Measurements from ENCODE around the gene ADAMTSL3. TPM values are rescaled to one million over a fixed set of nuclear protein-coding genes. Genes with fewer than 3 reads are reported as not detected.

The ADAMTSL3 gene
- total and polyA plus RNA-seq, 2 of the 4 experiments (the other 2 are of a cell fraction): under 0.01 to 0.02 TPM

GRCh38 chr15:83947156-83947555 is 293.2 kb downstream of the ADAMTSL3 start:
- H3K9me3 ChIP-seq (ENCODE audit: control insufficient read depth, insufficient read depth, low read length): peaks cover 2% of the 10 kb centered on the region; the same call in 1 of the 2 replicates
- intact Hi-C loops (cut with micrococcal nuclease): no loop called here
- no peak overlapping the region for H3K23ac ChIP-seq (ENCODE audit: low read depth, low read length)
- no peak overlapping the region for H2BK120ac ChIP-seq (ENCODE audit: low read depth, low read length)
- ChIA-PET POLR2A (ENCODE audit: unreplicated experiment) (no interaction called here), CTCF (no interaction called here)
- no peak overlapping the region for H3K4me3 ChIP-seq (ENCODE audit: insufficient read depth, low read depth, low read length)
- peaks cover 2% of the 10 kb centered on the region; the same call in 1 of the 2 replicates for H3K4me1 ChIP-seq (ENCODE audit: control insufficient read depth, insufficient read depth, low read length)
- H2BK5ac ChIP-seq (ENCODE audit: low read depth, low read length, poor library complexity, severe bottlenecking): no peak overlapping the region
- no peak overlapping the region for H2AK9ac ChIP-seq (replicated peaks; ENCODE audit: low read depth, low read length, poor library complexity)
- no peak overlapping the region for H2AFZ ChIP-seq (replicated peaks; ENCODE audit: low read length, poor library complexity)
- ATAC-seq (ENCODE audit: low read depth) (no peak), DNase-seq (no peak)
- H3K9ac ChIP-seq (ENCODE audit: low read depth, low read length): no peak overlapping the region
- H4K5ac ChIP-seq (ENCODE audit: low read depth, low read length): no peak overlapping the region
- WGBS, 2 experiments (ENCODE audit: extremely low coverage in 2 of 2, insufficient read length in 1 of 2): 18% methylated on average over 1 of the region's 4 CpGs; no CpG with 5 or more reads in 1 of the 2 experiments
- H3K14ac ChIP-seq (replicated peaks; ENCODE audit: low read depth, low read length): no peak overlapping the region
- H3K9me1 ChIP-seq (ENCODE audit: insufficient read depth, low read length): no peaks in the 10 kb centered on the region
- no peak overlapping the region for H2BK15ac ChIP-seq (ENCODE audit: low read depth, low read length)
- in situ Hi-C loops (cut with MboI; ENCODE audit: low sequenced_read_pairs): no loop called here
- H3K36me3 ChIP-seq (ENCODE audit: control insufficient read depth, insufficient read depth, low read length): no peaks in the 10 kb centered on the region
- dilution Hi-C loops (cut with HindIII; ENCODE audit: low sequenced_read_pairs, unreplicated experiment): no loop called here
- H3K4ac ChIP-seq (ENCODE audit: low read depth, low read length): no peak overlapping the region
- H4K20me1 ChIP-seq (ENCODE audit: insufficient read depth, low read length): no peaks in the 10 kb centered on the region
- H4K91ac ChIP-seq (ENCODE audit: insufficient read depth, low read depth, low read length): no peak overlapping the region
- H3K56ac ChIP-seq (ENCODE audit: extremely low read depth, insufficient read depth, low read length): no peak overlapping the region
- BruUV-seq (replicated peaks): no TSS peak
- H3K27me3 ChIP-seq (ENCODE audit: control insufficient read depth, insufficient read depth, low read length): no peaks in the 10 kb centered on the region
- no peak overlapping the region for H2AK5ac ChIP-seq (ENCODE audit: low read depth, low read length)
- no peak overlapping the region for H4K8ac ChIP-seq (ENCODE audit: low read depth in 2 of 2, low read length in 2 of 2)
- no peak overlapping the region for H3K18ac ChIP-seq (ENCODE audit: low read depth, low read length)
- no peak overlapping the region for H2BK20ac ChIP-seq (ENCODE audit: low read depth, low read length)
- TF ChIP-seq RAD21 (IDR thresholded peaks at IDR 0.05; ENCODE audit: low read length) (no peak), MAZ (IDR thresholded peaks at IDR 0.05; ENCODE audit: borderline replicate concordance, low read depth, low read length) (no peak), POLR2A (IDR thresholded peaks at IDR 0.05; ENCODE audit: low read depth, low read length) (no peak), MAFK (IDR thresholded peaks at IDR 0.05; ENCODE audit: low read depth, low read length) (no peak), CEBPB (IDR thresholded peaks at IDR 0.05; ENCODE audit: low read depth, low read length) (no peak), SMC3 (IDR thresholded peaks at IDR 0.05; ENCODE audit: low read depth, low read length) (no peak), ELK1 (IDR thresholded peaks at IDR 0.05; ENCODE audit: borderline replicate concordance, low read depth, low read length) (no peak), BHLHE40 (IDR thresholded peaks at IDR 0.05; ENCODE audit: low read depth, low read length) (no peak), RCOR1 (IDR thresholded peaks at IDR 0.05; ENCODE audit: insufficient replicate concordance, low read length) (no peak), NFE2L2 (IDR thresholded peaks at IDR 0.05; ENCODE audit: low read depth, low read length) (no peak), CTCF (conservative IDR thresholded peaks at IDR 0.05; ENCODE audit: low read depth, low read length) (no peak), MXI1 (IDR thresholded peaks at IDR 0.05; ENCODE audit: borderline replicate concordance, low read depth, low read length) (no peak)
- no peak overlapping the region for H3K27ac ChIP-seq (ENCODE audit: insufficient read depth, low read length)
- H3K4me2 ChIP-seq (ENCODE audit: low read depth, low read length): no peak overlapping the region
- no peaks in the 10 kb centered on the region for H3K79me1 ChIP-seq (ENCODE audit: low read depth in 1 of 2, low read length in 2 of 2)
